Mucosa of descending colon (tissue), 3 donors: ENCODE data around the gene ZNF33B. TPM values are rescaled to one million over a fixed set of nuclear protein-coding genes. Genes with fewer than 3 reads are reported as not detected.
A peak's percentile ranks its signal among the peaks of the same experiment; 100 is the strongest.

ENCODE experiments used
- ATAC-seq: fragments of 200-7000 bp; cut with Tn5 transposase; one replicate; pipeline ENCODE4 v1.9.1; 2020; ENCODE audit warnings: mild to moderate bottlenecking, moderate library complexity
- DNase-seq, 3 donors: peaks; one replicate each; pipeline ENCODE4 v3.0.0-alpha.2; 2020
- H3K36me3 ChIP-seq: fragments of 200-600 bp; one replicate; pipeline ENCODE4 v1.8.0; 2021; ENCODE audit warnings: low read depth, mild to moderate bottlenecking
- H3K4me1 ChIP-seq: fragments of 200-600 bp; one replicate; pipeline ENCODE4 v1.8.0; 2021; ENCODE audit warnings: low read depth, mild to moderate bottlenecking
- H3K4me3 ChIP-seq: fragments of 200-600 bp; one replicate; pipeline ENCODE4 v1.8.0; 2021; ENCODE audit warnings: mild to moderate bottlenecking
- H3K9me3 ChIP-seq: fragments of 200-600 bp; one replicate; pipeline ENCODE4 v1.8.0; 2021; ENCODE audit warnings: mild to moderate bottlenecking
- CTCF ChIP-seq: fragments of 200-600 bp; IDR thresholded peaks from one replicate; pipeline ENCODE4 v1.8.0; 2022; ENCODE audit warnings: antibody characterized with exemption, mild to moderate bottlenecking
- intact Hi-C, 2 donors: fragments of 100-400 bp; cut with DNase I in 1 of 2; cut with micrococcal nuclease in 1 of 2; formaldehyde crosslinking; loops; one replicate each; pipeline versions ENCODE4 v1.11.0 to v1.11.1; 2022; cut with DNase I, micrococcal nuclease
- total RNA-seq, 3 donors: library from RNA; stranded (reverse); fragmentation: NEBNext Ultra II Directional in 2 of 3; extraction: Animal tissue kit (Norgen Biotek cat#: 25700) in 2 of 3; gene quantifications; one replicate each; pipeline versions ENCODE4 v1.2.1 to v1.2.4, GENCODE V29; 2021 to 2023
- donor health status: DM: no; HTN: no; CAD: no; lungs with moderate emphysema.
- donor health status: DM: no; HTN: no; CAD: no.
- donor health status: DM: no; HTN: yes; CAD: no.

The ZNF33B gene
- total RNA-seq, 3 donors from 2014 or later, result 22.2 to 36.7 (median 28.2) TPM

DNA sequence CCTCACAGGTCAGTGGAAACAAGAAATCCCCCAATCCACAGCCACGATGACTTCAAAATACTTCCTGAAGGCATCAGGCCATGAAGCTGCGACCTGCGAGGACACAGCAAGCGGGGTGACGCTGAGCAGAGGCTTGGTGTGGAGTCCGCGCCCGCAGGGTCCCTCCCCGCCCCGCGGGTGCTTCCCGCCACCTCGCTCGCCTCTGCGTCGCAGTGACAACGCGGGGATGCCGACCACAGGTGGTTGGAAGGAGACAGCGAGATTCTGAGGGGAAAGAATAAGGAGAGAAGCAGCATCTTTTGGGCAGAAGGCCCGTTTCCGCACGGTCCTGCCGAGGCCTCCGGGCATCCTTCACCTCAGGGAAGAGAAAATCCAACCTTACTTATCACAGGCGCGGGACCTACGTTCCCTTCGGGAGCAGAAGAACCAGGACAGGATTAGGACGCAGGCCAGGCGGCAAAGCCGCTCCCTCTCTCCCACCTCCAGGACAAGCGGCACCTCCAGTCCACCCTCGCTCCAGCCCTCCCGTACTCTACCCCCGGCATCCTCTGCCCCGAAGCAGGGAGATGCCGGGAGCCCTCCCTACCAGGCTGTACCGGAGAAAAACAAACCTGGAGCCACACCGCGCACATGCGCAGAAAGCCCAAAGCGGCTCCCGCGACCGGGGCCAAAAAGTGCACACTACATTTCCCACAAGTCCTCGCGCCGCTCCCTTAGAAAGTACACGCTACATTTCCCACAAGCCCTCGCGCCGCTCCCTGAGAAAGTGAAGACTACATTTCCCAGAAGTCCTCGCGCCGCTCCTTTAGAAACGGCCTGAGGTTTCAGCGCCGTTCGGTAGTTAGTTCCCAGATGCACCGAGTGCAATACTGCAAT is 85.9 kb downstream of the ZNF33B start:
- peaks cover 6% of the 10 kb centered on the region for H3K4me1 ChIP-seq
- H3K36me3 ChIP-seq, result no peaks in the 10 kb centered on the region
- peak; percentile 20 for TF ChIP-seq CTCF
- DNase-seq, result peak; percentile 96 to 99 (median 97)
- peak; percentile 99 for ATAC-seq
- H3K9me3 ChIP-seq, result no peaks in the 10 kb centered on the region
- peak overlapping the region; percentile 56 for H3K4me3 ChIP-seq
- intact Hi-C loops, result no loop called here

DNA sequence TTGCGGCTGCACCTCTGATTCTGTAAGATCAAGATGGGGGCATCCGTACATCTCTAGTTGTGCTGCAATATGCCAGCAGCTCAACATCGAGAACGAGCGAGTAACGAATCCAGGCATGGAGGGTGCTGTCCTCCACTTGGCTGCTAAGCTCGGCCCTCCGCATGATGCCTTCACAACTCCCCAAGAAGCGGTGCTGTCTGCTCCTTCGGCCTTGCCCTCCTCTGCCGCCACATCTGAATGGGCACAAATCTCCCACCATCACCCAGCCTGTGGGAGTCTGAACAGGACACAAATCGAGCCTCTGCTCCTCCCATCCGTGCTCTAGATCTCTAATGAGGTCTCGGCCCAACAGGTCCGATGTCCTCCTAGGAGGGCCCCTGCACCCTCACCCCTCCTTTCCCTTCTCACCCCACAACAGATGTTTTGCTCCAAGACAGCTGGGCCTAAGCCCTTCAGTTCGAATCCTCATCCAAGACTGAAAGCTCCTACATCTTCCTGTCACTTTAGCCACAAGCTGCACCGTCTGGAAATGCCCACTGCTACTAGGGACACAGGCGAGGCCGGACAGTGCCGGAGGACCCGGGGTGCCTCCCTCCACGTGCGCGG is 86.7 kb downstream of the ZNF33B start:
- ATAC-seq (no peak), DNase-seq (no peak)
- H3K36me3 ChIP-seq, result no peaks in the 10 kb centered on the region
- peaks cover 6% of the 10 kb centered on the region for H3K4me1 ChIP-seq
- H3K9me3 ChIP-seq, result no peaks in the 10 kb centered on the region
- TF ChIP-seq CTCF, result no peak
- intact Hi-C loops, result no loop called here
- peak overlapping the region; percentile 56 for H3K4me3 ChIP-seq

DNA sequence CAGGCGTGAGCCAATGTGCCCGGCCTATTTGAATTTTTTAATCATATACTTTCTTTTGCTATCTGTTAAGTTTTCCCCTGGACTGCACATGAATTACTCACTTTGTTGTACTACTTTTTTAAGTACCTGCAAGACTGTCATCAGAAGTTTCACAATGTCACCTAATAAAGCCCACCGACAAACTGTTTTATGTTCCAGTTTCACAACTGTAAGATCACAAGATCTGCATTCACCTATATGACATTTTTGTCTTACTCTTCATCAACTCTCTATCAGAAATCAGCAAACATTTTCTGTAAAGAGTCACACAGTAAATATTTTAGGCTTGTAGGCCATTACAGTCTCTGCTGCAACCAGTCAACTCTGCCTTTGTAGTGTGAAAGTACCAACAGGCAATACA is 88.5 kb downstream of the ZNF33B start:
- no peak for TF ChIP-seq CTCF
- DNase-seq, result no peak
- peaks cover 6% of the 10 kb centered on the region for H3K4me1 ChIP-seq
- no peak overlapping the region for H3K4me3 ChIP-seq
- H3K9me3 ChIP-seq, result peaks cover 13% of the 10 kb centered on the region
- ATAC-seq, result no peak
- intact Hi-C loops, result no loop called here
- H3K36me3 ChIP-seq, result no peaks in the 10 kb centered on the region

- intact Hi-C loops, result no loop called here
- DNase-seq, result no peak
- Histone ChIP-seq H3K4me1 (peaks cover 6% of the 10 kb centered on the region), H3K36me3 (no peaks in the 10 kb centered on the region), H3K9me3 (peaks cover 25% of the 10 kb centered on the region), H3K4me3 (no peak overlapping the region)
- TF ChIP-seq CTCF, result no peak
- no peak for ATAC-seq
These were observed 90.1 kb downstream of the ZNF33B start for GRCh38 chr10:42548254-42548653.

DNA sequence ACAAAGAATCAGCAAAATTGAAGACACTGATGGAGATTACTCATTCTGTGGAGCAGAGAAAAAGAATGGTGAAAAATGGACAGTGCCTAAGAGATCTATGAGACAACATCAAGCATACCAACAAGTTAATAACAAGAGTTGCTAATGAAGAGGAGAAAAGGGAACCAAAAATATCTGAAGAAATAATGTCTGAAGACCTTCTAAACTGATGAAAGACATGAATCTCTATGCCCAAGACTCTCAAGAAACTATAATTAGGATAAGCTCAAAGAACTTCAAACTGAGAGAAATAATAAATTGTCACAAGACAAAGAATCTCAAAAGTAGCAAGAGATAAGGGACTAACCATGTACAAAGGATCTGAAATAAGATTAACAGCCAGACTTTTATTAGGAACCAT is 93.4 kb downstream of the ZNF33B start:
- no peak for TF ChIP-seq CTCF
- intact Hi-C loops, result no loop called here
- no peak for ATAC-seq
- DNase-seq, result no peak
- Histone ChIP-seq H3K4me1 (no peaks in the 10 kb centered on the region), H3K9me3 (peaks cover 54% of the 10 kb centered on the region), H3K4me3 (no peak overlapping the region), H3K36me3 (no peaks in the 10 kb centered on the region)
